H1 (cell line): Measurements from ENCODE around the gene PGBD5. TPM values are rescaled to one million over a fixed set of nuclear protein-coding genes. Genes with fewer than 3 reads are reported as not detected.

Experiments used
- CTCF ChIA-PET: fragments of 300-600 bp; sonication (Branson Sonifier 250); formaldehyde crosslinking; loops from one replicate; lab custom pipeline; 2021; ENCODE audit not compliant: partially characterized antibody; lab: Charles Lee
- POLR2A ChIA-PET: fragments of 300-600 bp; sonication (Branson Sonifier 250); formaldehyde crosslinking; loops from one replicate; lab custom pipeline; 2021; ENCODE audit warnings: inconsistent platforms; ENCODE audit not compliant: partially characterized antibody; lab: Charles Lee
- DNase-seq, 2 experiments: peaks; one replicate each; pipeline versions ENCODE4 v3.0.0 to v3.0.0-alpha.2; 2010 to 2022; ENCODE audit warnings: low spot score in 2 of 2, low read depth in 1 of 2, mixed read lengths in 1 of 2
- FAIRE-seq: peaks from 2 replicates; lab custom pipeline; 2011; peaks lifted over from hg19 to GRCh38; lab: Jason Lieb, UNC
- H2AFZ ChIP-seq: 2 replicates; pipeline ENCODE4 v1.8.1; 2012; ENCODE audit warnings: low read length, inconsistent platforms
- H2AK5ac ChIP-seq: 2 replicates; pipeline ENCODE4 v1.6.1; 2013; ENCODE audit warnings: low read depth, low read length
- H2BK120ac ChIP-seq: replicated peaks from 2 replicates; pipeline ENCODE3; 2013; ENCODE audit warnings: low read depth, low read length, inconsistent platforms
- H2BK12ac ChIP-seq: 2 replicates; pipeline ENCODE4 v1.6.1; 2013; ENCODE audit warnings: low read depth, low read length
- H2BK15ac ChIP-seq: 2 replicates; pipeline ENCODE4 v1.6.1; 2013; ENCODE audit warnings: low read length
- H2BK20ac ChIP-seq: 2 replicates; pipeline ENCODE4 v1.6.1; 2013; ENCODE audit warnings: low read length
- H2BK5ac ChIP-seq: 2 replicates; pipeline ENCODE4 v1.6.1; 2013; ENCODE audit warnings: low read depth, low read length
- H3K14ac ChIP-seq: 2 replicates; pipeline ENCODE4 v1.6.1; 2013; ENCODE audit warnings: inconsistent platforms; ENCODE audit not compliant: insufficient read length
- H3K18ac ChIP-seq: 2 replicates; pipeline ENCODE4 v1.6.1; 2013; ENCODE audit warnings: low read length; ENCODE audit errors: extremely low read depth
- H3K23ac ChIP-seq: 2 replicates; pipeline ENCODE4 v1.6.1; 2013; ENCODE audit warnings: inconsistent platforms; ENCODE audit not compliant: insufficient read length
- H3K23me2 ChIP-seq: 2 replicates; pipeline ENCODE4 v1.6.1; 2013; ENCODE audit warnings: low read depth, low read length
- H3K27ac ChIP-seq: 2 replicates; pipeline ENCODE4 v1.6.1; 2011; ENCODE audit warnings: low read depth, low read length, inconsistent platforms
- H3K27me3 ChIP-seq, 4 experiments: replicated peaks in 1 of 4; 1 replicate in 1 of 4; 2 replicates in 3 of 4; pipeline versions ENCODE4 v1.6.1 to v1.8.1; 2011 to 2013; ENCODE audit warnings: low read length in 3 of 4, mild to moderate bottlenecking in 3 of 4, inconsistent platforms in 2 of 4, mixed read lengths in 2 of 4, moderate library complexity in 1 of 4; ENCODE audit not compliant: control insufficient read depth in 3 of 4, insufficient read depth in 3 of 4; ENCODE audit errors: extremely low read depth in 1 of 4
- H3K36me3 ChIP-seq, 4 experiments: 2 replicates each; pipeline versions ENCODE4 v1.6.1 to v1.8.1; 2011 to 2013; ENCODE audit warnings: mild to moderate bottlenecking in 4 of 4, low read length in 3 of 4, moderate library complexity in 2 of 4, control low read depth in 1 of 4, inconsistent platforms in 1 of 4; ENCODE audit not compliant: insufficient read depth in 4 of 4, control insufficient read depth in 2 of 4
- H3K4ac ChIP-seq: replicated peaks from 2 replicates; pipeline ENCODE3; 2013; ENCODE audit warnings: low read length, low read depth, mixed read lengths, inconsistent platforms; ENCODE audit not compliant: insufficient read length
- H3K4me1 ChIP-seq, 4 experiments: replicated peaks in 1 of 4; 1 replicate in 1 of 4; 2 replicates in 3 of 4; pipeline versions ENCODE4 v1.6.1 to v1.8.1; 2011 to 2013; ENCODE audit warnings: low read length in 3 of 4, inconsistent platforms in 2 of 4, mixed read lengths in 1 of 4; ENCODE audit not compliant: insufficient read depth in 4 of 4, control insufficient read depth in 3 of 4
- H3K4me2 ChIP-seq, 2 experiments: 2 replicates each; pipeline versions ENCODE4 v1.6.1 to v1.8.1; 2011 to 2013; ENCODE audit warnings: low read depth in 2 of 2, low read length in 2 of 2, control low read depth in 1 of 2, inconsistent platforms in 1 of 2, mild to moderate bottlenecking in 1 of 2; ENCODE audit not compliant: insufficient read depth in 1 of 2
- H3K4me3 ChIP-seq, 4 experiments: fragments of 200-600, 300-600 bp in 1 of 4; sonication (generic), shearing (Covaris generic), sonication (Bioruptor Twin) in 1 of 4; 2 replicates each; pipeline versions ENCODE4 v1.5.1 to v1.8.1; 2011 to 2016; ENCODE audit warnings: low read length in 4 of 4, low read depth in 3 of 4, control low read depth in 2 of 4, inconsistent platforms in 2 of 4, mild to moderate bottlenecking in 2 of 4, mixed read lengths in 1 of 4, moderate library complexity in 1 of 4; ENCODE audit not compliant: insufficient read depth in 2 of 4; ENCODE audit errors: extremely low read depth in 1 of 4
- H3K56ac ChIP-seq: replicated peaks from 2 replicates; pipeline ENCODE3; 2013; ENCODE audit warnings: low read depth, mild to moderate bottlenecking, mixed read lengths, low read length, inconsistent platforms; ENCODE audit not compliant: insufficient read length
- H3K79me1 ChIP-seq: 2 replicates; pipeline ENCODE4 v1.6.1; 2013; ENCODE audit warnings: low read depth, low read length, control low read depth
- H3K79me2 ChIP-seq, 2 experiments: 2 replicates each; pipeline versions ENCODE4 v1.6.1 to v1.8.1; 2012 to 2013; ENCODE audit warnings: low read length in 2 of 2, mild to moderate bottlenecking in 2 of 2, inconsistent platforms in 1 of 2; ENCODE audit not compliant: insufficient read depth in 2 of 2, control insufficient read depth in 1 of 2
- H3K9ac ChIP-seq, 4 experiments: replicated peaks in 1 of 4; 1 replicate in 1 of 4; 2 replicates in 3 of 4; pipeline versions ENCODE4 v1.6.1 to v1.8.1; 2011 to 2013; ENCODE audit warnings: low read depth in 3 of 4, low read length in 3 of 4, control low read depth in 2 of 4, mild to moderate bottlenecking in 2 of 4, moderate library complexity in 2 of 4, inconsistent platforms in 1 of 4; ENCODE audit errors: extremely low read depth in 1 of 4
- H3K9me3 ChIP-seq, 2 experiments: 2 replicates each; pipeline versions ENCODE4 v1.6.1 to v1.8.1; 2012 to 2013; ENCODE audit warnings: mild to moderate bottlenecking in 2 of 2, moderate library complexity in 2 of 2, control low read depth in 1 of 2, inconsistent platforms in 1 of 2, low read depth in 1 of 2, low read length in 1 of 2, mixed read lengths in 1 of 2; ENCODE audit not compliant: insufficient read depth in 2 of 2
- H4K20me1 ChIP-seq, 2 experiments: replicated peaks in 1 of 2; 2 replicates each; pipeline versions ENCODE3 to v1.8.1; 2011 to 2013; ENCODE audit warnings: inconsistent platforms in 2 of 2, low read length in 2 of 2, mild to moderate bottlenecking in 1 of 2; ENCODE audit not compliant: insufficient read depth in 2 of 2, control insufficient read depth in 1 of 2
- H4K5ac ChIP-seq: 2 replicates; pipeline ENCODE4 v1.6.1; 2013; ENCODE audit warnings: low read length, low read depth, mixed read lengths, inconsistent platforms; ENCODE audit not compliant: insufficient read length
- H4K8ac ChIP-seq: 2 replicates; pipeline ENCODE4 v1.8.0; 2013; ENCODE audit warnings: mild to moderate bottlenecking, moderate library complexity, low read length, inconsistent platforms; ENCODE audit not compliant: insufficient read depth; ENCODE audit errors: extremely low read depth
- H4K91ac ChIP-seq: replicated peaks from 2 replicates; pipeline ENCODE3; 2013; ENCODE audit warnings: low read length, mixed read lengths, inconsistent platforms; ENCODE audit not compliant: insufficient read length
- KDM5A ChIP-seq: fragments of 200-600 bp; IDR thresholded peaks from 2 replicates; pipeline ENCODE4 v1.7.1; 2012; ENCODE audit warnings: mild to moderate bottlenecking, low read length, inconsistent platforms, mixed read lengths
- NANOG ChIP-seq: IDR thresholded peaks from 2 replicates; pipeline ENCODE4 v1.6.1; 2011; ENCODE audit warnings: low read length, low read depth, mild to moderate bottlenecking, inconsistent platforms; ENCODE audit not compliant: insufficient read depth, poor library complexity, severe bottlenecking
- POLR2A ChIP-seq, 2 experiments: IDR thresholded peaks; 1 replicate in 1 of 2; 2 replicates in 1 of 2; pipeline ENCODE4 v1.6.1; 2011; ENCODE audit warnings: low read depth in 2 of 2, low read length in 2 of 2, mild to moderate bottlenecking in 2 of 2; ENCODE audit errors: control extremely low read depth in 1 of 2
- RXRA ChIP-seq: IDR thresholded peaks from 2 replicates; pipeline ENCODE4 v1.6.1; 2011; ENCODE audit warnings: low read depth, mild to moderate bottlenecking, low read length, moderate library complexity; ENCODE audit not compliant: insufficient read depth
- SIX5 ChIP-seq: IDR thresholded peaks from 2 replicates; pipeline ENCODE4 v1.6.1; 2011; ENCODE audit warnings: mild to moderate bottlenecking, low read depth, low read length
- TAF7 ChIP-seq: optimal IDR thresholded peaks from 2 replicates; pipeline ENCODE3; 2011; ENCODE audit warnings: low read depth, mild to moderate bottlenecking, inconsistent platforms, low read length, moderate library complexity, borderline replicate concordance
- TEAD4 ChIP-seq: IDR thresholded peaks from 2 replicates; pipeline ENCODE4 v1.6.1; 2012; ENCODE audit warnings: low read depth, low read length, inconsistent platforms, mixed read lengths
- ZNF274 ChIP-seq: IDR thresholded peaks from 2 replicates; pipeline ENCODE4 v1.7.0; 2012; ENCODE audit warnings: low read length, borderline replicate concordance; ENCODE audit errors: extremely low read depth
- WGBS, 2 experiments: shearing (Covaris generic) in 1 of 2; methylation state at CpG; one replicate each; pipeline versions ENCODE4 v1.1.6 to v1.1.7; 2013 to 2015; ENCODE audit warnings: low lambda C conversion rate in 2 of 2, mixed read lengths in 2 of 2, inconsistent platforms in 1 of 2, low coverage in 1 of 2, missing lambda C conversion rate in 1 of 2; ENCODE audit not compliant: insufficient replicate concordance in 2 of 2, insufficient coverage in 1 of 2, insufficient read length in 1 of 2; ENCODE audit errors: extremely low coverage in 1 of 2, missing lambda C conversion rate in 1 of 2; 5-methylcytosine and 5-hydroxymethylcytosine counted together
- polyA plus RNA-seq, 7 experiments: library from polyadenylated mRNA; depleted of rRNA in 3 of 7; stranded (reverse) in 5 of 7; unstranded in 2 of 7; fragments of >200 nt in 5 of 7; fragments of 200-250 nt in 2 of 7; gene quantifications; 1 replicate in 5 of 7; 2 replicates in 1 of 7; 4 replicates in 1 of 7; pipeline versions ENCODE4 v1.2.1 to v1.2.3, GENCODE V29; 2011 to 2013; ENCODE audit warnings: missing spikeins in 2 of 7, mixed read lengths in 2 of 7
- total RNA-seq: library from RNA; stranded (reverse); fragmentation: NEBNext Ultra II Directional; extraction: Animal tissue kit (Norgen Biotek cat#: 25700); gene quantifications from 2 replicates; pipeline ENCODE4 v1.2.1, GENCODE V29; 2021

The PGBD5 gene
- total and polyA plus RNA-seq, 2 of the 8 experiments (the other 6 are each of a cell fraction or from before 2014, with no cell fraction given), result 16.3 to 18.4 TPM

DNA sequence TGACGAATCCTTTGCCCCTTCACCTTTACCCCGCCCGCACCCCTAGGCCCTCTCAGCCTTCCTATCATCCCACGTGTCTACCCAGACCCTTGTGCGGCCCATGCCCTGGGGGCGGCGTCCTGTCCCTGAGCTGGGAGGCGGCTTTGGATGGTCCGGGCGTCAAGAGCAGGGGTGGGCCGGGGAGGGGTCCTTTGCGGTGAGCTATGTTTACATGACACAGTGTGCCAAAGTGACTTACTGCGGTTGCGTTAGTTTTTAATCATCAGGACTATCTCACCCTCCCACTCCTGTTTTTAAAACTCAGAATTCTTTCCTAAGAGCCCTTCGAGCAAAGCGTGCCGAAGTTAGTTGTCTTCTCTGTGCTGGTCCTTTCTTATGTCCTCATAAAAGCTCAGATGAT, 144.6 kb downstream of the PGBD5 start:
- TF ChIP-seq POLR2A (IDR thresholded peaks at IDR 0.05; ENCODE audit: control extremely low read depth in 1 of 2, low read depth in 2 of 2, low read length in 2 of 2) (no peak), RXRA (no peak), TEAD4 (no peak), SIX5 (no peak), NANOG (no peak), TAF7 (no peak), ZNF274 (no peak), KDM5A (no peak)
- no peak overlapping the region for H2BK120ac ChIP-seq
- H3K9me3 ChIP-seq, result no peaks in the 10 kb centered on the region
- H2BK15ac ChIP-seq, result no peak overlapping the region
- no peak overlapping the region for H4K8ac ChIP-seq
- H3K79me1 ChIP-seq, result no peaks in the 10 kb centered on the region
- H3K27me3 ChIP-seq, result no peaks in the 10 kb centered on the region
- no peak overlapping the region for H3K23ac ChIP-seq
- H3K79me2 ChIP-seq, result no peaks in the 10 kb centered on the region
- H3K36me3 ChIP-seq, result peaks cover 0 to 6% (median 1%) of the 10 kb centered on the region in 4 experiments; a peak in 3 of 8 replicates
- H4K20me1 ChIP-seq, result peaks cover 0 to 2% of the 10 kb centered on the region in 2 experiments
- FAIRE-seq (no peak), DNase-seq (no peak)
- no peak overlapping the region for H3K14ac ChIP-seq
- H4K5ac ChIP-seq, result no peak overlapping the region
- H2BK12ac ChIP-seq, result no peak overlapping the region
- POLR2A ChIA-PET, result no interaction called here
- H2AFZ ChIP-seq, result no peak overlapping the region
- no peaks in the 10 kb centered on the region for H3K23me2 ChIP-seq
- no peak overlapping the region for H3K4ac ChIP-seq
- no peak overlapping the region for H3K56ac ChIP-seq
- no peak overlapping the region for H2BK5ac ChIP-seq
- no peak overlapping the region for H3K27ac ChIP-seq
- no peak overlapping the region for H3K18ac ChIP-seq
- no peak overlapping the region for H3K4me3 ChIP-seq
- WGBS, 2 experiments, result 89% methylated on average over 16 of the region's 17 CpGs; no CpG with 5 or more reads in 1 of the 2 experiments
- H2AK5ac ChIP-seq, result no peak overlapping the region
- H3K9ac ChIP-seq, result no peak overlapping the region
- H3K4me2 ChIP-seq, result no peak overlapping the region
- H4K91ac ChIP-seq, result no peak overlapping the region
- H3K4me1 ChIP-seq, result peaks cover 7 to 24% (median 8%) of the 10 kb centered on the region in 4 experiments
- no peak overlapping the region for H2BK20ac ChIP-seq
- CTCF ChIA-PET, result interaction anchor here (1.3 kb wide), 1 partner anchor 23 kb away, joined by 3 read pairs; no protein-coding TSS in a partner anchor
